PC-3 (cell line): Measurements from ENCODE around the gene DNAJC8. TPM values are rescaled to one million over a fixed set of nuclear protein-coding genes. Genes with fewer than 3 reads are reported as not detected.

Source experiments
- ATAC-seq: fragments of 200-7000 bp; cut with Tn5 transposase; 2 replicates; pipeline ENCODE4 v1.9.1; 2020; ENCODE audit warnings: mild to moderate bottlenecking, moderate library complexity
- BruUV-seq: library from RNA; stranded (reverse); fragments of 400-500 nt; replicated peaks from 2 replicates; lab custom pipeline; 2021; lab: Mats Ljungman, UMichigan
- CTCF ChIA-PET: fragments of 300-600 bp; sonication (Branson Sonifier 250); formaldehyde crosslinking; loops from one replicate; lab custom pipeline; 2022; ENCODE audit warnings: antibody characterized with exemption; lab: Charles Lee
- POLR2A ChIA-PET: fragments of 300-600 bp; sonication (Branson Sonifier 250); formaldehyde crosslinking; loops from one replicate; lab custom pipeline; 2022; ENCODE audit warnings: antibody characterized with exemption; ENCODE audit not compliant: unreplicated experiment; lab: Charles Lee
- DNase-seq: peaks from one replicate; pipeline ENCODE4 v3.0.0-alpha.2; 2015
- H2AFZ ChIP-seq: fragments of 300-600 bp; sonication (generic); 2 replicates; pipeline ENCODE4 v1.6.0; 2016; ENCODE audit warnings: antibody characterized with exemption, low read length
- H3F3A ChIP-seq: fragments of 300-600 bp; sonication (generic); one replicate; pipeline ENCODE4 v1.6.0; 2017; ENCODE audit warnings: antibody characterized with exemption, low read length, control low read depth, mild to moderate bottlenecking; ENCODE audit not compliant: unreplicated experiment
- H3K27ac ChIP-seq: fragments of 300-600 bp; sonication (generic); 2 replicates; pipeline ENCODE4 v1.5.1; 2016; ENCODE audit warnings: mild to moderate bottlenecking, low read length
- H3K27me3 ChIP-seq: fragments of 300-600 bp; sonication (generic); 2 replicates; pipeline ENCODE4 v1.6.1; 2016; ENCODE audit warnings: low read length, mixed read lengths
- H3K36me3 ChIP-seq: fragments of 300-600 bp; sonication (generic); 2 replicates; pipeline ENCODE4 v1.6.1; 2016; ENCODE audit warnings: low read depth, mixed run types, low read length, mixed read lengths
- H3K4me1 ChIP-seq: fragments of 300-600 bp; sonication (generic); 2 replicates; pipeline ENCODE4 v1.5.1; 2016; ENCODE audit warnings: low read length; ENCODE audit not compliant: insufficient read depth
- H3K4me2 ChIP-seq: fragments of 300-600 bp; sonication (generic); 2 replicates; pipeline ENCODE4 v1.6.0; 2016; ENCODE audit warnings: low read length
- H3K4me3 ChIP-seq: fragments of 300-600 bp; sonication (generic); 2 replicates; pipeline ENCODE4 v1.5.1; 2016; ENCODE audit warnings: mild to moderate bottlenecking, low read length, mixed read lengths
- H3K79me2 ChIP-seq: fragments of 300-600 bp; sonication (generic); 2 replicates; pipeline ENCODE4 v1.6.1; 2017; ENCODE audit warnings: low read length, mixed read lengths
- H3K9ac ChIP-seq: fragments of 300-600 bp; sonication (generic); 2 replicates; pipeline ENCODE4 v1.6.0; 2016; ENCODE audit warnings: mild to moderate bottlenecking, low read length
- H3K9me2 ChIP-seq: fragments of 300-600 bp; sonication (generic); replicated peaks from 2 replicates; pipeline ENCODE4 v1.6.1; 2016; ENCODE audit warnings: mixed run types, low read length, mixed read lengths
- H3K9me3 ChIP-seq: fragments of 300-600 bp; sonication (generic); 2 replicates; pipeline ENCODE4 v1.6.1; 2016; ENCODE audit warnings: low read length, mixed read lengths
- H4K20me1 ChIP-seq: fragments of 300-600 bp; sonication (generic); 2 replicates; pipeline ENCODE4 v1.6.1; 2016; ENCODE audit warnings: low read length, mixed read lengths
- CTCF ChIP-seq: fragments of 300-600 bp; sonication (generic); conservative IDR thresholded peaks from 2 replicates; pipeline ENCODE4 v1.5.1; 2017; ENCODE audit warnings: antibody characterized with exemption, low read depth, mild to moderate bottlenecking, low read length
- EZH2 ChIP-seq: fragments of 300-600 bp; sonication (generic); IDR thresholded peaks from one replicate; pipeline ENCODE4 v1.6.1; 2017; ENCODE audit warnings: antibody characterized with exemption, mild to moderate bottlenecking, low read length; ENCODE audit not compliant: unreplicated experiment
- EZH2phosphoT487 ChIP-seq: fragments of 300-600 bp; sonication (generic); IDR thresholded peaks from 2 replicates; pipeline ENCODE4 v1.6.1; 2018; ENCODE audit warnings: mild to moderate bottlenecking, antibody characterized with exemption, low read length, borderline replicate concordance
- intact Hi-C: fragments of 100-400 bp; cut with micrococcal nuclease; formaldehyde crosslinking; loops from 2 replicates; pipeline ENCODE4 v1.9.0; 2023
- total RNA-seq: library from RNA; depleted of rRNA; stranded (reverse); fragments of >200 nt; gene quantifications from 2 replicates; pipeline ENCODE4 v1.2.3, GENCODE V29; 2014

The DNAJC8 gene
- total RNA-seq, 1 experiment from 2014 or later, result 63.6 TPM

GRCh38 chr1:28240024-28240423, 7.2 kb upstream of the DNAJC8 start:
- peak; percentile 53 for ATAC-seq
- no peaks in the 10 kb centered on the region for H4K20me1 ChIP-seq
- peaks cover 8% of the 10 kb centered on the region for H3F3A ChIP-seq
- intact Hi-C loops, result no loop called here
- peaks cover 29% of the 10 kb centered on the region for H3K4me1 ChIP-seq
- H3K9me2 ChIP-seq, result no peaks in the 10 kb centered on the region
- no TSS peak for BruUV-seq
- H3K36me3 ChIP-seq, result 0 out of 2 replicates have a peak, but pooled peaks cover 4% of the 10 kb centered on the region
- TF ChIP-seq EZH2 (no peak), CTCF (no peak), EZH2phosphoT487 (no peak)
- peaks cover 29% of the 10 kb centered on the region for H3K79me2 ChIP-seq
- H3K4me2 ChIP-seq, result peak overlapping the region; percentile 30; the same call in 1 of the 2 replicates
- POLR2A ChIA-PET, result interaction anchor here (0.7 kb wide), 1 partner anchor 173 kb away, joined by 3 read pairs; no protein-coding TSS in a partner anchor
- H3K27me3 ChIP-seq, result no peaks in the 10 kb centered on the region
- no peak overlapping the region for H2AFZ ChIP-seq
- DNase-seq, result peak; percentile 84
- H3K9me3 ChIP-seq, result no peaks in the 10 kb centered on the region
- no peak overlapping the region for H3K4me3 ChIP-seq
- CTCF ChIA-PET, result no interaction called here
- H3K9ac ChIP-seq, result no peak overlapping the region
- H3K27ac ChIP-seq, result peak overlapping the region; percentile 31

- Histone ChIP-seq H3K36me3 (0 out of 2 replicates have a peak, but pooled peaks cover 4% of the 10 kb centered on the region), H3K9me3 (no peaks in the 10 kb centered on the region), H3K27me3 (no peaks in the 10 kb centered on the region), H4K20me1 (no peaks in the 10 kb centered on the region), H3K4me2 (peak overlapping the region; percentile 30; the same call in 1 of the 2 replicates), H3K9me2 (no peaks in the 10 kb centered on the region), H3K79me2 (peaks cover 29% of the 10 kb centered on the region), H3F3A (peaks cover 8% of the 10 kb centered on the region), H3K4me3 (no peak overlapping the region), H2AFZ (no peak overlapping the region), H3K27ac (0 out of 2 replicates have a peak overlapping the region, but pooled peaks have one; percentile 31), H3K4me1 (peaks cover 29% of the 10 kb centered on the region), H3K9ac (no peak overlapping the region)
- DNase-seq (no peak), ATAC-seq (no peak)
- intact Hi-C loops, result no loop called here
- CTCF ChIA-PET, result interaction anchor here (0.6 kb wide), 1 partner anchor 102 kb away, joined by 3 read pairs; no protein-coding TSS in a partner anchor
- POLR2A ChIA-PET, result interaction anchor here (0.6 to 0.7 kb wide), 2 partner anchors 150 to 360 kb away, joined by 5 to 30 read pairs; partner anchors contain the start of gene EYA3
- TF ChIP-seq EZH2phosphoT487 (no peak), CTCF (no peak), EZH2 (no peak)
- BruUV-seq, result no TSS peak
Observed at GRCh38 chr1:28239004-28239403, 6.2 kb upstream of the DNAJC8 start.

- H3K79me2 ChIP-seq, result peaks cover 43% of the 10 kb centered on the region
- H3K9ac ChIP-seq, result peak overlapping the region; percentile 86
- TF ChIP-seq EZH2 (no peak), CTCF (no peak), EZH2phosphoT487 (no peak)
- H3K4me1 ChIP-seq, result peaks cover 29% of the 10 kb centered on the region
- H3K9me2 ChIP-seq, result no peaks in the 10 kb centered on the region
- 0 out of 2 replicates have a peak, but pooled peaks cover 4% of the 10 kb centered on the region for H3K36me3 ChIP-seq
- ChIA-PET CTCF (interaction anchor here (0.9 kb wide), 1 partner anchor 145 kb away, joined by 4 read pairs; no protein-coding TSS in a partner anchor), POLR2A (no interaction called here)
- DNase-seq, result no peak
- H3K4me2 ChIP-seq, result peak overlapping the region; percentile 98
- no peaks in the 10 kb centered on the region for H3K9me3 ChIP-seq
- no peak for ATAC-seq
- H4K20me1 ChIP-seq, result no peaks in the 10 kb centered on the region
- peak overlapping the region; percentile 83 for H2AFZ ChIP-seq
- peak overlapping the region; percentile 92 for H3K4me3 ChIP-seq
- BruUV-seq, result no TSS peak
- no peak overlapping the region for H3K27ac ChIP-seq
- no peaks in the 10 kb centered on the region for H3K27me3 ChIP-seq
- H3F3A ChIP-seq, result peaks cover 8% of the 10 kb centered on the region
- intact Hi-C loops, result no loop called here
Observed at GRCh38 chr1:28236656-28237322, 4.0 kb upstream of the DNAJC8 start.
